HL-60/S4 treated with retinoic acid at 250 ng/mL for 4 days and 3 days (cell line): Measurements from ENCODE around the gene XKRX.

ENCODE experiments used
- in situ Hi-C: fragments of 300-500 bp; cut with MboI; formaldehyde crosslinking; loops from 2 replicates; pipeline ENCODE4 v1.7.0; 2022; ENCODE audit warnings: low sequenced_read_pairs

Gene XKRX

GRCh38 chrX:100895365-100896075 is 33.2 kb downstream of the XKRX start:
- in situ Hi-C loops = no loop called here

DNA sequence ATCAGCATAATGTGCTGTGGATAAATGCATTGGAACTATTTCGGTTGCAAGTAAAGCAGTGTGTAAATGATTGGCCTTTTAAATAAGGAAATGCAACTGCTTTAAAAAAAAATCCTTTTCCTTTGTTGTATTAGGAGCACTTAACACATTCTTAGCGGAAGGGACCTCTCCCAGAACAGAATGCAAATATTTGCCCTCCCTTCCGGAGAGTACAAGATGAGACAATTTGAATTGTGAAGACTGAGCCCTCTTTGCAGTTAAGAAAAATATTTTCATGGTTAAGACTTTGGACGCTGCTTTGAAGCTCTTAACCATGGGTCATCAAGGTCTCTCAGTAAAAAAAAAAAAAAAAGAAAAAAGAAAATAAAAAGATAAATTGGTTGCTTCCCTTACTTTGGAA is 45.1 kb downstream of the XKRX start:
- in situ Hi-C loops = no loop called here

DNA sequence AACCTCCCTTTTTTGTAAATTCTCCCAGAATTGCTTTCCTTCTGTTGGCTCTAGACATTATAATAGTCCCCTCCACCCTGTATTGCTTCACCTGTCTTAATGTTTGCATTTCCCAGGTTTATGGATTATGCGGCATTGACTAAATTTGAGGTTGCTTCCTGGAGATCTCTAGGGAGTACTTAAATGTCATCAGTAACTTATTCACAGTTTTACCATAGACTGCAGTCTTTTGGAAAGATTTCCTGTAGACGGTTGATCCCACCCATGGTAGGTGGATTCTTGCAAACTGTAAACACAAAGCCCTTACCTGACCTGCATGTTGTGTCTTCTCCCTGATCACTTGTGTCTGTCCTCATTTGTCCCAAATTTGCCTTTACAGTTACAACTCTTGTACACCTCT is 48.3 kb downstream of the XKRX start:
- in situ Hi-C loops = no loop called here

DNA sequence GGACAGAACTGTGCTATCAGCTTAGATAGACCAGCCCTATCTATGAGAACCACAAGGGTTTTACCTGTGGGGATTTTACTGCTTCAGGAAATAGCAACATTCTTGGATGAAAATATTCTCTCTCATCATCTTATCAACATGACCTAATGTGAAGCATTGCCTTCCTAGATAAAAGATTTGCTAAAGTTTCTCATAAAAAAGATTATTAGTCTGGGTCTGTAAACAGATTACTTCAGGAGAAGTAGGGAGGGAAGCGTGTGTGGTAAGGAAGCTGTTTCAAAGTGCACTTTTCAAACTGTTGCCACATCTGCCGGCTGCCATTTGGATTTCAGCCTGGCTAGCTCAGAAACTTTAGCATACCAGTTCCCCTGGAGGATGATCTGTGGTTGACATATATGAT is 54.4 kb downstream of the XKRX start, which contains the start of gene NOX1:
NOX1 (minus strand) TSS at position 35 of the 400 bp plus-strand sequence. CDS start 220 bp downstream, outside the sequence.
- in situ Hi-C loops = no loop called here

GRCh38 chrX:100871594-100872560 is 56.8 kb downstream of the XKRX start:
- in situ Hi-C loops = no loop called here

DNA sequence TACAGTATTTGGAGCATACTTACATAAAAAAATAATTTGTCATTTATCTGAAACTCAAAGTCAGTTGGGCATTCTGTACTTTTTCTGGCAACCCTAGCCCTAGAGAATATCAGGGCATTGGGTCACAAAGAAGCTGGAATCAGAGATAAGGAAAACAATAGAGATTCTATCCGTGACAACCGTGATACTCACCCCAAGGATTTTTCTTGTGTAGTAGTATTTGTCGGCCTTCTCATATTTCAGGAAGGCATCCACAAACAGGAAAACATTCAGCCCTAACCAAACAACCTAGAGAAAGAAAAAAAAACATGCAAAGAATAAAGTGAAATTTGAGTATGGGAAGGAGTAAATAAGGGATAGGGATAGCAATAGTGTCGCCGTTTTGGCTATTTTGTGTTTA is 58.2 kb downstream of the XKRX start:
- in situ Hi-C loops = no loop called here

DNA sequence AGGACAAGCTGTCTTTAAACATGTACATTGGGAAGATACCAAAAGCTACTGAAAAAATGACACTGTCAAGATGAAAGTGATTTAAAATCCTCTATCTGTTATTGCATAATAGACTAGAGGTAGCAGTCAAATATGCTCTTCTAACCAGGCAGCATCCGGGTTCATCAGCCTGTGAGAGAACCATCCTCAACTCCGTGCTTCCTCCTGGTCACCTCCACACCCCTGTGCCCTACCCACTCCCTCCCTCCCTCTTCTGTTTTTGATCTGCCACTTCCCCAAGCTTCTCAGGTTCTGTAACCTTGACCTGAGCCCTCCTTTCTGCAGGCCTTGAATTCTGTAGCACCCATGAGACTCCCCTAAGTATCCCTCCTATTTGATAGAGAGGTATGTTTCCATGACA is 60.4 kb downstream of the XKRX start:
- in situ Hi-C loops = no loop called here

DNA sequence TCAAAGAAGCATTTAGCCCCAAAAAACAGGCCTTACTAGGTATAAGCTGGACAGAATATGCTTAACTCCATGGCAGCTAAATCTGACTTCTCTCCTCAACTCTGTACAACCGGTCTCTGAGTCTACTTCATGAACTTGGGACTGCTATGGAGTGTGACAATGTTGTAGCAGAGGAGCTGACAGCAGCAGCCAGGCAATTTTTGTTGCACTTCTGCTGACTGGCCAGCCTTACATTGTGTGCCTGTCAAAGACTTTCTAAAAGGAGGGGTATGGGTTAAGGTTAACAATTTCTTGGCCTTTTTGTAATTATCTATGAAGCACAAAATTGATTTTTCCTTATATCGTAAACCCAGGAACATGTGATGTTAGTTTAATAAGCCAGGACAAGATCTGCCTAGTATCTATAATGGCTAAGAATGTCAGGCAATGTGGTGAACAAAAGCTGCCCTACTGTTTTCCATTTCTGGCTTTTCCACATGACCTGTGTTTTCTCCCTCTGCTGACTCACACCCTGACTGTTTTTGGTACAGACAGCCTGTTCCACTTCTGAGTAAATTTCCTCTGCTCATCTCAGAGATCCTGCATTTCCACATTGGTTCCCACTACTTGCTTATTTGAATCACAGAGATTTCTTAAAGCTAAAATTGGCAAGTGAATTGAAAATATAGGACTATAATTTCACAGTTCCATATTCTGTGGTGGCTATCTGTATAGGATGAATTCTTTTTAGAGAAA is 63.9 kb downstream of the XKRX start:
- in situ Hi-C loops = no loop called here
